ENCODE measurements around the gene PHF14. TPM values are rescaled to one million over a fixed set of nuclear protein-coding genes. Genes with fewer than 3 reads are reported as not detected.
A peak's percentile ranks its signal among the peaks of the same experiment; 100 is the strongest.

The PHF14 gene
- total and polyA plus RNA-seq, 12 donors = 8.0 to 54.5 (median 30.6) TPM

DNA sequence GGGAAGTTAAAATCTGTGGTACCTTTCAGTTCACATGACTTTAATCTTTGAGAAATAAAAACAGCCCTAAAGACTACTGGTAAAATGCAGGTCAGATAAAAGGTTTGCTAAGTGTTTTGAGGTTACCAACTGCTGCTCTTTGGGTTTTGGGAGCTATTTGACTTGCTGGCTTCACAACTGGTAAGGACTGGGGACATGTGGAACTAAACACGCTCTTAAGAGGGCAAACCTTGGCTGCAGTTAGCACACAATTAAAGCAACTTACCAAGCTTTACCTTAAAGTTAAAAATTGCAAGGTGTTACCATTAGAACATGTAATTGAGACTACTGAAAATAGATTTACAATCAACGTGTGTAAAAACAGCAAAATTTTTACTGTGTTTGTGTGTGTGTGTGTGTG lies 220.2 kb downstream of the PHF14 start:
- H3K27me3 ChIP-seq = no peaks in the 10 kb centered on the region
- no peaks in the 10 kb centered on the region for H3K9me3 ChIP-seq (replicated peaks in 1 of 3)
- H3K4me3 ChIP-seq = peak overlapping the region in 1 of 4 donors; percentile 44
- TF ChIP-seq, protein P1, sequence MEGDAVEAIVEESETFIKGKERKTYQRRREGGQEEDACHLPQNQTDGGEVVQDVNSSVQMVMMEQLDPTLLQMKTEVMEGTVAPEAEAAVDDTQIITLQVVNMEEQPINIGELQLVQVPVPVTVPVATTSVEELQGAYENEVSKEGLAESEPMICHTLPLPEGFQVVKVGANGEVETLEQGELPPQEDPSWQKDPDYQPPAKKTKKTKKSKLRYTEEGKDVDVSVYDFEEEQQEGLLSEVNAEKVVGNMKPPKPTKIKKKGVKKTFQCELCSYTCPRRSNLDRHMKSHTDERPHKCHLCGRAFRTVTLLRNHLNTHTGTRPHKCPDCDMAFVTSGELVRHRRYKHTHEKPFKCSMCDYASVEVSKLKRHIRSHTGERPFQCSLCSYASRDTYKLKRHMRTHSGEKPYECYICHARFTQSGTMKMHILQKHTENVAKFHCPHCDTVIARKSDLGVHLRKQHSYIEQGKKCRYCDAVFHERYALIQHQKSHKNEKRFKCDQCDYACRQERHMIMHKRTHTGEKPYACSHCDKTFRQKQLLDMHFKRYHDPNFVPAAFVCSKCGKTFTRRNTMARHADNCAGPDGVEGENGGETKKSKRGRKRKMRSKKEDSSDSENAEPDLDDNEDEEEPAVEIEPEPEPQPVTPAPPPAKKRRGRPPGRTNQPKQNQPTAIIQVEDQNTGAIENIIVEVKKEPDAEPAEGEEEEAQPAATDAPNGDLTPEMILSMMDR (IDR thresholded peaks at IDR 0.05) = no peak
- TF ChIP-seq POLR2A (IDR thresholded peaks at IDR 0.05) = no peak
- DNase-seq = no peak
- intact Hi-C loops (cut with DNase I) = no loop called here
- peak overlapping the region in 1 of 5 donors; percentile 65 for H3K27ac ChIP-seq
- WGBS, 4 donors = 67 to 81% (median 76%) methylated on average over 2 of the region's 2 CpGs
- no peaks in the 10 kb centered on the region for H3K36me3 ChIP-seq (replicated peaks in 1 of 2)
- H3K4me1 ChIP-seq (replicated peaks in 1 of 2) = peaks cover 0 to 10% of the 10 kb centered on the region in 2 donors

DNA sequence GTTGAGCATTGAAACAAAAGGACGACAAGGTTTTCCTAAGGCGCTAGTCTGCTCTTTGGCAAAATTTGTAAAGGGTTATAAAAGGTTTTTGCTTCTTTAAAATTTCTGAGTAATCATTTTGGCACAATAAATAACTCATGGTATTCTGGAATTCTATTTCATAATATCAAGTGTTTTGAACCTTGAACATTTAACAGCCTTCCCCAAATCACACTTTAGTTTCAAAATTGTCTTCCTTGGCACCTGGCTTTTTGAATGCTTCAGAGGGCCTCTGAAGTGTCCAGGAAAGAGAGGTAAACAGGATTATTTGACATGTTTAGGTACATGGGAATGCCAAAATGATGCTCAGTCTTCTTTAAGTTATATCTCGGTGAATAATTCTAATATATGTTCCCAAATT lies 220.8 kb downstream of the PHF14 start:
- intact Hi-C loops (cut with DNase I) = no loop called here
- peak overlapping the region in 1 of 5 donors; percentile 40 for H3K27ac ChIP-seq
- H3K27me3 ChIP-seq = no peaks in the 10 kb centered on the region
- H3K4me3 ChIP-seq = no peak overlapping the region
- DNase-seq = no peak
- TF ChIP-seq, protein P1 (IDR thresholded peaks at IDR 0.05) = no peak
- no peak for TF ChIP-seq POLR2A (IDR thresholded peaks at IDR 0.05)
- H3K9me3 ChIP-seq (replicated peaks in 1 of 3) = no peaks in the 10 kb centered on the region
- 67 to 77% (median 73%) methylated on average over 3 of the region's 3 CpGs for WGBS, 4 donors
- no peaks in the 10 kb centered on the region for H3K36me3 ChIP-seq (replicated peaks in 1 of 2)
- peaks cover 0 to 10% of the 10 kb centered on the region in 2 donors for H3K4me1 ChIP-seq (replicated peaks in 1 of 2)

DNA sequence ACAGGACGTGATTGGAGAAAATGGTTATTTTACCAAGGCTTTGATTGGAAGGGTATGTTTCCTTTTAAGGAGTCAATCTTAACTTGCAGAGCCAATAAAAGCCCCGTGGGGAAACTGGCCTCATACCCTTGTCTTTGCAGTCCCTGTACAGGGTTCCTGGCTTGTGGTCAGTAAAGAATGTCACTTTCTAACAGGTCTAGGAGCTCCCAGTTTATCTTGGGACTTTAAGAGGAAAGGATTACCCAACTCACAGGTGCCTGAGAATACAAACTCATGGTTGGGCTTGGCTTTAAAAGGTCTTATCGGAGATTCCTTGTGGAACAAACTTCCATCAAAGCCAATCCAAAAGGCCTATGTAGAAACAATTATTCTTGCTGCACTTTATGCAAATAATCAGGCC lies 221.8 kb downstream of the PHF14 start:
- peaks cover 0 to 10% of the 10 kb centered on the region in 2 donors for H3K4me1 ChIP-seq (replicated peaks in 1 of 2)
- H3K36me3 ChIP-seq (replicated peaks in 1 of 2) = no peaks in the 10 kb centered on the region
- no peak for DNase-seq
- no peak overlapping the region for H3K27ac ChIP-seq
- H3K27me3 ChIP-seq = no peaks in the 10 kb centered on the region
- H3K9me3 ChIP-seq (replicated peaks in 1 of 3) = no peaks in the 10 kb centered on the region
- no peak overlapping the region for H3K4me3 ChIP-seq
- intact Hi-C loops (cut with DNase I) = no loop called here
- TF ChIP-seq, protein P1 (IDR thresholded peaks at IDR 0.05) = no peak
- no peak for TF ChIP-seq POLR2A (IDR thresholded peaks at IDR 0.05)
- WGBS, 4 donors = 71 to 86% (median 78%) methylated on average over 3 of the region's 3 CpGs

DNA sequence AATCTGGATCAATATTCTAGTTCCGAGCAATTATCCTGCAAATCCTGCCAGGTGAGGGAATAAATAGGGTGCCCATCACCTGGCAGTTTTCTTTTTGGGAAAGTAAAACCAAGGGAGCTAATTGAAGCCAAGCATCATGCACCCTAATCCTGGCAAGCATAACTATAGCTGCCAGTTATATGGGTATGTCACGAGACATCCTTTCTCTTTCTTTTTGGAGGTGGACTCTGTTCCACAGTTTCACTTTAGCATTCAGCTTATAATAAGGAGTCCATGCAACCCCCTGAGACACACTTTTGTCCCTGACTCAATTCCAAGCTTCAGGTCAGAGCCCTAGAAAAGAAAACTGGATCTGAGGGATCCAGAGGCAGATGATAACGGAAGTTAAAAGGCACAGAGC lies 222.5 kb downstream of the PHF14 start:
- no peaks in the 10 kb centered on the region for H3K9me3 ChIP-seq (replicated peaks in 1 of 3)
- DNase-seq = no peak
- 58 to 65% (median 62%) methylated on average over 3 of the region's 3 CpGs for WGBS, 4 donors

More for the DNA sequence above, 222.5 kb downstream of the PHF14 start:
- intact Hi-C loops (cut with DNase I) = no loop called here
- no peaks in the 10 kb centered on the region for H3K36me3 ChIP-seq (replicated peaks in 1 of 2)
- no peaks in the 10 kb centered on the region for H3K27me3 ChIP-seq
- H3K4me1 ChIP-seq (replicated peaks in 1 of 2) = peaks cover 0 to 10% of the 10 kb centered on the region in 2 donors
- H3K27ac ChIP-seq = no peak overlapping the region
- no peak for TF ChIP-seq POLR2A (IDR thresholded peaks at IDR 0.05)
- TF ChIP-seq, protein P1 (IDR thresholded peaks at IDR 0.05) = no peak
- no peak overlapping the region for H3K4me3 ChIP-seq

Measured in adrenal gland (tissue), 12 donors.